ENCODE results near the gene EDC3.

- TF ChIP-seq CTCF (IDR thresholded peaks at IDR 0.05) = no peak
- TF ChIP-seq POLR2A (IDR thresholded peaks at IDR 0.05) = no peak
Observed at GRCh38 chr15:74655424-74655823, 40.4 kb downstream of the EDC3 start.
